CD4-positive, alpha-beta memory T cell (primary cell): ENCODE measurements around the gene RASSF1. TPM values are rescaled to one million over a fixed set of nuclear protein-coding genes. Genes with fewer than 3 reads are reported as not detected.

Experiments
- CTCF ChIA-PET: fragments of 350-600 bp; sonication (Branson Sonifier 250); formaldehyde crosslinking; loops from one replicate; lab custom pipeline; 2021; ENCODE audit warnings: inconsistent platforms; ENCODE audit not compliant: partially characterized antibody; lab: Charles Lee
- POLR2A ChIA-PET: fragments of 350-600 bp; sonication (Branson Sonifier 250); formaldehyde crosslinking; loops from one replicate; lab custom pipeline; 2021; ENCODE audit not compliant: partially characterized antibody; lab: Charles Lee
- DNase-seq, 5 donors: peaks; one replicate each; pipeline versions ENCODE4 v3.0.0 to v3.0.0-alpha.2; 2020 to 2022; ENCODE audit warnings: mixed read lengths in 1 of 5
- H3K27ac ChIP-seq: one replicate; pipeline ENCODE4 v1.7.0; 2013; ENCODE audit warnings: low read depth, low read length
- H3K27me3 ChIP-seq: 2 replicates; pipeline ENCODE4 v1.7.0; 2013; ENCODE audit warnings: mild to moderate bottlenecking, low read length, moderate library complexity; ENCODE audit not compliant: insufficient read depth
- H3K36me3 ChIP-seq: 2 replicates; pipeline ENCODE4 v1.7.0; 2013; ENCODE audit warnings: mild to moderate bottlenecking, low read length, moderate library complexity; ENCODE audit not compliant: insufficient read depth
- H3K4me1 ChIP-seq: 2 replicates; pipeline ENCODE4 v1.7.0; 2013; ENCODE audit warnings: mild to moderate bottlenecking, low read length, moderate library complexity; ENCODE audit not compliant: insufficient read depth
- H3K4me3 ChIP-seq, 2 donors: one replicate each; pipeline ENCODE4 v1.7.0; 2013; ENCODE audit warnings: low read length in 2 of 2, mild to moderate bottlenecking in 1 of 2
- H3K9me3 ChIP-seq, 2 donors: one replicate each; pipeline ENCODE4 v1.7.0; 2013; ENCODE audit warnings: low read length in 2 of 2, control low read depth in 1 of 2; ENCODE audit not compliant: control insufficient read depth in 1 of 2
- H3K27ac Mint-ChIP-seq, 7 donors: one replicate each; pipeline ENCODE4 v1.8.0; 2020 to 2021; ENCODE audit warnings: mixed read lengths in 7 of 7, mild to moderate bottlenecking in 6 of 7, inconsistent platforms in 3 of 7, moderate library complexity in 3 of 7
- H3K27me3 Mint-ChIP-seq, 2 donors: one replicate each; pipeline ENCODE4 v1.8.0; 2020 to 2021; ENCODE audit warnings: mixed read lengths in 2 of 2
- H3K36me3 Mint-ChIP-seq, 2 donors: one replicate each; pipeline ENCODE4 v1.8.0; 2020 to 2021; ENCODE audit warnings: mixed read lengths in 2 of 2, inconsistent platforms in 1 of 2, mild to moderate bottlenecking in 1 of 2
- H3K4me1 Mint-ChIP-seq, 4 donors: one replicate each; pipeline ENCODE4 v1.8.0; 2020 to 2021; ENCODE audit warnings: mixed read lengths in 4 of 4, mild to moderate bottlenecking in 1 of 4
- H3K4me3 Mint-ChIP-seq, 8 donors: one replicate each; pipeline ENCODE4 v1.8.0; 2020 to 2021; ENCODE audit warnings: mixed read lengths in 8 of 8, mild to moderate bottlenecking in 7 of 8, moderate library complexity in 6 of 8, inconsistent platforms in 3 of 8
- H3K9me3 Mint-ChIP-seq, 8 donors: one replicate each; pipeline ENCODE4 v1.8.0; 2020 to 2021; ENCODE audit warnings: mixed read lengths in 8 of 8, mild to moderate bottlenecking in 5 of 8, inconsistent platforms in 3 of 8, moderate library complexity in 1 of 8
- intact Hi-C: fragments of 100-400 bp; cut with micrococcal nuclease; formaldehyde crosslinking; loops from one replicate; pipeline ENCODE4 v1.15.1; 2023
- polyA plus RNA-seq, 2 donors: library from polyadenylated mRNA; unstranded; fragments of 300-500 nt; fragmentation: Illumina TruSeq; gene quantifications; one replicate each; pipeline ENCODE4 v1.2.3, GENCODE V29; 2021
- total RNA-seq, 2 experiments: library from RNA; stranded (reverse); gene quantifications; one replicate each; pipeline ENCODE4 v1.2.3, GENCODE V29; 2021

RASSF1 gene
- total and polyA plus RNA-seq, 4 experiments from 2014 or later, result 37.5 to 86.9 (median 72.1) TPM

DNA sequence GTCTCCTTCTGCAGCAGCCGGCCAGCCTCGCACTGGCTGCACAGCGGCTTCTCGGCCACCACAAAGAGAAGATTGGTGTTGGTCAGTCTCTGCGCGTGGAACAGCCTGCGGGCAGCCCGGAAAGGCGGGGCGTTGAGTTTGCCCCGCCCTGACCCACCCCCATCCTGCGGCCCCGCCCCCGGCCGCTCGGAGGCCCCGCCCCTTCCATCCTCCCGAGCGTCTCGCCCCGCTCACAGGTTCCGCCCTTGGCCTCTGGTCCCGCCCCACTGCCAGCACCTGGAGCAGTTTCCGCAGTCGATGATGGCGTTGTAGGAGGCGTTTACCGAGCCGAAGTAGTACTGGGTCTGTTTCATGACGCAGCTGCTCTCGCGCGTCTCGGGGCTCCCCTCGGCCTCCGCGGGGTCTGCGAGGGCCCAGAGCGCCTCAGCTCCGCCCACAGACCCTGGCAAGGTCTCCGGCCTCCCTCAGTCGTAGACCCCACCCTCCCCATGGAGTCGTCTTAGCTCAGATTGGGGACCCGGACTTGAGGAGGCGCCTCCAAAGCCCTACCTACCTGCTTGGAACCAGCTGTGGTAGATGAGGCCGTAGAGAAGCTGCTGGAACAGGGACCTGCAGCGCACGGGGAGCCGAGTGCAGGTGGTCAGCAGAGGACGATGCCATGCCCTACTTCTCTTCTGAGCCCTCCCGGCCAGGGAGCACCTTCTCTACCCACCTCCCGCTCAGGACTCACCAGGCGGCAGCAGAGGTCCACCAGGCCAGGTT, 24.6 kb upstream of the RASSF1 start:
- no peaks in the 10 kb centered on the region for H3K36me3 ChIP-seq
- intact Hi-C loops, result loop anchor here (2.0 to 5.0 kb wide), 3 partner anchors 14 to 247 kb away; partner anchors contain the start of genes C3orf18, CISH, CYB561D2 and HEMK1
- ChIA-PET CTCF (interaction anchor here (0.9 to 1.8 kb wide), 6 partner anchors 15 to 183 kb away, joined by 3 to 13 read pairs (median 4); partner anchors contain the start of genes CYB561D2, NPRL2 and ZMYND10), POLR2A (interaction anchor here (0.6 to 11.5 kb wide), 17 partner anchors 8 to 1135 kb away, joined by 3 to 153 read pairs (median 4); partner anchors contain the start of genes C3orf18, CISH, CYB561D2 and DCAF1)
- no peaks in the 10 kb centered on the region for H3K27me3 ChIP-seq
- Mint-ChIP-seq H3K9me3 (no peaks in the 10 kb centered on the region), H3K27me3 (peaks cover 0 to 1% of the 10 kb centered on the region in 2 donors), H3K27ac (peak overlapping the region; percentile 91 to 97 (median 95)), H3K4me3 (peak overlapping the region; percentile 86 to 94 (median 90)), H3K36me3 (no peaks in the 10 kb centered on the region), H3K4me1 (peaks cover 4 to 35% (median 18%) of the 10 kb centered on the region in 4 donors)
- no peaks in the 10 kb centered on the region for H3K9me3 ChIP-seq
- DNase-seq, result peak; percentile 92 to 97 (median 95)
- H3K27ac ChIP-seq, result peak overlapping the region; percentile 87
- peaks cover 30% of the 10 kb centered on the region for H3K4me1 ChIP-seq
- peak overlapping the region; percentile 73 to 100 for H3K4me3 ChIP-seq

GRCh38 chr3:50364573-50365079, 24.0 kb upstream of the RASSF1 start:
- Mint-ChIP-seq H3K27me3 (peaks cover 0 to 1% of the 10 kb centered on the region in 2 donors), H3K9me3 (no peaks in the 10 kb centered on the region), H3K36me3 (no peaks in the 10 kb centered on the region), H3K4me3 (peak overlapping the region; percentile 46 to 94 (median 90)), H3K4me1 (peaks cover 9 to 38% (median 21%) of the 10 kb centered on the region in 4 donors), H3K27ac (peak overlapping the region in 1 of 7 donors; percentile 91)
- Histone ChIP-seq H3K9me3 (no peaks in the 10 kb centered on the region), H3K27ac (peak overlapping the region; percentile 29), H3K4me1 (peaks cover 34% of the 10 kb centered on the region), H3K36me3 (no peaks in the 10 kb centered on the region), H3K4me3 (peak overlapping the region in 1 of 2 donors; percentile 100), H3K27me3 (no peaks in the 10 kb centered on the region)
- CTCF ChIA-PET, result interaction anchor here (0.9 to 1.8 kb wide), 4 partner anchors 14 to 178 kb away, joined by 3 to 13 read pairs (median 8); partner anchors contain the start of genes CYB561D2, NPRL2 and ZMYND10
- no peak for DNase-seq
- POLR2A ChIA-PET, result interaction anchor here (0.6 to 11.5 kb wide), 13 partner anchors 8 to 1135 kb away, joined by 3 to 153 read pairs (median 6); partner anchors contain the start of genes C3orf18, CYB561D2, DCAF1 and HEMK1
- intact Hi-C loops, result loop anchor here (2.0 to 5.0 kb wide), 3 partner anchors 14 to 248 kb away; partner anchors contain the start of genes C3orf18, CISH, CYB561D2 and HEMK1

DNA sequence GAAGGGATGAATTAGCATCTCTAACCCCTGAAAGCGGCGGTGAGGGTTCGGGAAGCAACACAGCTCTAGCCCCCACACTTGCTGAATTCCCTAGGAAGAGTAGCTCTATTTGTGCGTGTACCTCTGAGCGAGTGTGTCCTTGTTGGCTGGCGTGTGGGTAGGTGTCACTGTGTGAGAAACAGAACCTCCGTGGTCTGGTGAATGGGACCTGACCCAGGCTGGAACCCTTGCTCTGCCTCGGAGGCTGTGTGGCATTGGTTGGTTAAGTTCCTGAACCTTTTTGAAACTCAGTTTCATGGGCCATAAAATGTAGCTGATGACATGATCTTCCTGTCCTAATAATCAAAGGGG, 19.1 kb upstream of the RASSF1 start:
- H3K36me3 Mint-ChIP-seq, result peaks cover 0 to 30% of the 10 kb centered on the region in 2 donors
- peak overlapping the region; percentile 96 to 98 (median 98) for H3K27ac Mint-ChIP-seq
- peaks cover 20% of the 10 kb centered on the region for H3K36me3 ChIP-seq
- H3K27me3 Mint-ChIP-seq, result no peaks in the 10 kb centered on the region
- H3K4me3 Mint-ChIP-seq, result peak overlapping the region; percentile 95 to 100 (median 98)
- POLR2A ChIA-PET, result interaction anchor here (0.8 to 23.7 kb wide), 5 partner anchors 11 to 61 kb away, joined by 3 to 595 read pairs (median 4); partner anchors contain the start of genes CYB561D2, HYAL3, NAA80 and NPRL2
- H3K9me3 Mint-ChIP-seq, result no peaks in the 10 kb centered on the region
- DNase-seq, result no peak
- H3K27me3 ChIP-seq, result no peaks in the 10 kb centered on the region
- peak overlapping the region; percentile 97 for H3K27ac ChIP-seq
- H3K4me3 ChIP-seq, result peak overlapping the region in 1 of 2 donors; percentile 46
- H3K9me3 ChIP-seq, result no peaks in the 10 kb centered on the region
- H3K4me1 ChIP-seq, result peaks cover 50% of the 10 kb centered on the region
- intact Hi-C loops, result loop anchor here (1.0 kb wide), 4 partner anchors 8 to 67 kb away; partner anchors contain the start of genes HYAL3, IFRD2, NAA80 and TUSC2
- H3K4me1 Mint-ChIP-seq, result peaks cover 26 to 49% (median 38%) of the 10 kb centered on the region in 4 donors
- CTCF ChIA-PET, result interaction anchor here (1.0 kb wide), 1 partner anchor 13 kb away, joined by 3 read pairs; no protein-coding TSS in a partner anchor

- Mint-ChIP-seq H3K27me3 (no peaks in the 10 kb centered on the region), H3K4me3 (peak within 1 kb of the TSS; percentile 95 to 100 (median 98)), H3K36me3 (peaks cover 5 to 36% of the 10 kb centered on the region in 2 donors), H3K4me1 (peaks cover 30 to 49% (median 39%) of the 10 kb centered on the region in 4 donors), H3K9me3 (no peaks in the 10 kb centered on the region), H3K27ac (peak within 1 kb of the TSS; percentile 96 to 98 (median 98))
- POLR2A ChIA-PET, result interaction anchor here (0.8 to 23.7 kb wide), 5 partner anchors 10 to 60 kb away, joined by 3 to 595 read pairs (median 4); partner anchors contain the start of genes CYB561D2, HYAL3, NAA80 and NPRL2
- Histone ChIP-seq H3K4me3 (peak within 1 kb of the TSS; percentile 78 to 95), H3K27me3 (no peaks in the 10 kb centered on the region), H3K27ac (peak within 1 kb of the TSS; percentile 97), H3K4me1 (peaks cover 44% of the 10 kb centered on the region), H3K36me3 (peaks cover 26% of the 10 kb centered on the region), H3K9me3 (no peaks in the 10 kb centered on the region)
- peak; percentile 93 to 99 (median 96) for DNase-seq
- CTCF ChIA-PET, result interaction anchor here (1.0 kb wide), 1 partner anchor 13 kb away, joined by 3 read pairs; no protein-coding TSS in a partner anchor
- intact Hi-C loops, result loop anchor here (1.0 kb wide), 4 partner anchors 8 to 67 kb away; partner anchors contain the start of genes HYAL3, IFRD2, NAA80 and TUSC2
These were observed 18.5 kb upstream of the RASSF1 start, which contains the start of gene TMEM115 for GRCh38 chr3:50358911-50359759. TMEM115 (minus strand) TSS chr3:50359521; CDS start chr3:50359063, 458 bp downstream.

GRCh38 chr3:50358355-50358910, 17.8 kb upstream of the RASSF1 start:
- Histone ChIP-seq H3K27ac (peak overlapping the region; percentile 97), H3K4me3 (peak overlapping the region; percentile 78 to 95), H3K9me3 (no peaks in the 10 kb centered on the region), H3K27me3 (no peaks in the 10 kb centered on the region), H3K4me1 (peaks cover 41% of the 10 kb centered on the region), H3K36me3 (peaks cover 31% of the 10 kb centered on the region)
- H3K4me3 Mint-ChIP-seq, result peak overlapping the region; percentile 85 to 100 (median 98)
- CTCF ChIA-PET, result no interaction called here
- H3K9me3 Mint-ChIP-seq, result no peaks in the 10 kb centered on the region
- peak overlapping the region; percentile 86 to 97 (median 90) for H3K27ac Mint-ChIP-seq
- intact Hi-C loops, result no loop called here
- no peaks in the 10 kb centered on the region for H3K27me3 Mint-ChIP-seq
- H3K36me3 Mint-ChIP-seq, result peaks cover 6 to 41% of the 10 kb centered on the region in 2 donors
- H3K4me1 Mint-ChIP-seq, result peaks cover 30 to 49% (median 39%) of the 10 kb centered on the region in 4 donors
- POLR2A ChIA-PET, result interaction anchor here (2.5 to 23.7 kb wide), 3 partner anchors 10 to 60 kb away, joined by 12 to 595 read pairs (median 153); partner anchors contain the start of genes CYB561D2, HYAL3, NAA80 and NPRL2
- DNase-seq, result no peak
